NCI-H187 (cell line): Measurements from ENCODE around the gene PSORS1C1.
"Not testable (repeated sequence)": the region's sequence is repeated elsewhere in the genome, so short reads cannot be mapped to it uniquely, and the experiment has no call there.

Experiments used
- DNase-seq, 2 experiments: peaks; one replicate each; lab custom pipeline; 2025; lab: John Stamatoyannopoulos, UW

The PSORS1C1 gene

GRCh38 chr6:31158863-31159855 is 44.6 kb downstream of the PSORS1C1 start:
- DNase-seq: no peak

- DNase-seq: no peak
Measured at GRCh38 chr6:31161216-31162126, 46.9 kb downstream of the PSORS1C1 start.

GRCh38 chr6:31162463-31163165 is 48.0 kb downstream of the PSORS1C1 start:
- no peak for DNase-seq

GRCh38 chr6:31163922-31164321 is 49.3 kb downstream of the PSORS1C1 start:
- DNase-seq: no peak

- not testable (repeated sequence) for DNase-seq
Measured at GRCh38 chr6:31164475-31165063, 50.0 kb downstream of the PSORS1C1 start.

- DNase-seq: not testable (repeated sequence)
Measured at GRCh38 chr6:31165064-31165832, 50.6 kb downstream of the PSORS1C1 start.

GRCh38 chr6:31165986-31166385 is 51.4 kb downstream of the PSORS1C1 start:
- no peak for DNase-seq

GRCh38 chr6:31168606-31169005 is 54.0 kb downstream of the PSORS1C1 start:
- DNase-seq: no peak

- no peak for DNase-seq
Measured at GRCh38 chr6:31169123-31169857, 54.7 kb downstream of the PSORS1C1 start.

- DNase-seq: not testable (repeated sequence)
Measured at GRCh38 chr6:31169858-31170599, 55.4 kb downstream of the PSORS1C1 start.

- no peak for DNase-seq
Measured at GRCh38 chr6:31170600-31170881, 55.9 kb downstream of the PSORS1C1 start, which contains the start of gene POU5F1. Gene POU5F1 (minus strand): TSS chr6:31170682. CDS start chr6:31170620, 62 bp downstream.

- DNase-seq: no peak
Measured at GRCh38 chr6:31170987-31171671, 56.5 kb downstream of the PSORS1C1 start.

GRCh38 chr6:31171931-31172905 is 57.6 kb downstream of the PSORS1C1 start:
- DNase-seq: no peak

GRCh38 chr6:31172973-31173384 is 58.4 kb downstream of the PSORS1C1 start:
- no peak for DNase-seq

- DNase-seq: no peak
Measured at GRCh38 chr6:31173406-31173805, 58.8 kb downstream of the PSORS1C1 start.

GRCh38 chr6:31174378-31174777 is 59.8 kb downstream of the PSORS1C1 start:
- no peak for DNase-seq

- no peak for DNase-seq
Measured at GRCh38 chr6:31175971-31176370, 61.4 kb downstream of the PSORS1C1 start.
